NCI-H510A (cell line): ENCODE results near the gene KLHL3.

Source experiments
- DNase-seq: peaks from one replicate; lab custom pipeline; 2025; lab: John Stamatoyannopoulos, UW

Gene KLHL3

GRCh38 chr5:137611011-137611580, 124.8 kb downstream of the KLHL3 start:
- no peak for DNase-seq

GRCh38 chr5:137610598-137610997, 125.3 kb downstream of the KLHL3 start:
- DNase-seq: no peak

- no peak for DNase-seq
These were observed 126.8 kb downstream of the KLHL3 start for GRCh38 chr5:137609127-137609526.

DNA sequence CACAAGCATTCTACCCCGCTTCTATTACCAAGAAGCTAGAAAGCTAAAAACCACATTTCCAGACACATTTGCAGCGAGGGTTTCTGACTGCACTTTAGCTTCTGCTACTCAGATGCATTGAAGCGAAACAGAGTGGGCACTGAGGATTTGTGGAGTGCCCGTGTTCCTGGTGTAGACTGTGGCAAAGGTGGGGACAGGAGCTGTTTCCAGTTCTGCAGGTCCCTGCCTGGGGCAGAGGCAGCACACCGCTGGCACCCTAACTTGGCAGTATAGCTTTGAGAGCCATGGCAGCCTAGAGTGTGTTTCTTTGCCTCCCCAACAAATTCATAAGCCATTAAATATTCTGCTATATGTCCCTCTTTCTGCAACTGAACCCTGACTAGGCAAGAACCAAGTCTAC, 128.1 kb downstream of the KLHL3 start:
- DNase-seq: no peak

DNA sequence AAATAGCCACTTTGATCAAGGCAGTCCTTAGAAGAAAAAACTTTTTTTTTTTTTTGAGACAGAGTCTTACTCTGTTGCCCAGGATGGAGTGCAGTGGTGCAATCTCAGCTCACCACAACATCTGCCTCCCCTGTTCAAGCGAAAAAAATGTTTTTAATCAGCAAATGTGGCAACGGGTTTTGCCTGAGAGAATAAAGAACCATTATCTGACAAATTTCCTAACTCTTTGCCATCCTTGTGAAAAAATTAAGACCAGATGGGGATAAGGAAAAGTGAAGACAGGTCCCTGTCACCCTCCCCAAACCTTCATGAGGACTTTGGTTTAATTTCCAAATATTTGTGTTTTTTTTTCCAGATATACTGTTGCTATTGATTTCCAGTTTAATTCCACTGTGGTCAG, 129.5 kb downstream of the KLHL3 start:
- no peak for DNase-seq

DNA sequence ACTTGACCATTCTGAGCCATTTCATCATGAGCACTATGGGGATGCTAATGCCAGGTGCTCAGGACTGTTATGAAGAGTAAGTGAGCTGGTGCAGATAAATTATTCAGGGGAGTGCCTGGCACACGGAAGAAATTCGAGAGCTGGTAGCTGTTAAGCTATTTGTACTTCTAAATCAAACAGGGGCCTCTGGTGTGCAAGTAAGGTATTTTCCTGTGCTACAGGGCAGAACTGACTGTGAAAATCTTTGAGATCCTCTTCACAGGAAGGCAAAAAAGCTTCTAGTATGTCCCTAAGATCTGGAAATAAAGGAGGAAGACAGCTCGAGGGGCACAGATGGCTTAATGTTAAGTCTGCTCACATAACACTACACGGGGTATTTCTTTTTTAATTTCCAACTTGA, 130.5 kb downstream of the KLHL3 start:
- DNase-seq: no peak

GRCh38 chr5:137604348-137605095, 131.4 kb downstream of the KLHL3 start:
- no peak for DNase-seq

DNA sequence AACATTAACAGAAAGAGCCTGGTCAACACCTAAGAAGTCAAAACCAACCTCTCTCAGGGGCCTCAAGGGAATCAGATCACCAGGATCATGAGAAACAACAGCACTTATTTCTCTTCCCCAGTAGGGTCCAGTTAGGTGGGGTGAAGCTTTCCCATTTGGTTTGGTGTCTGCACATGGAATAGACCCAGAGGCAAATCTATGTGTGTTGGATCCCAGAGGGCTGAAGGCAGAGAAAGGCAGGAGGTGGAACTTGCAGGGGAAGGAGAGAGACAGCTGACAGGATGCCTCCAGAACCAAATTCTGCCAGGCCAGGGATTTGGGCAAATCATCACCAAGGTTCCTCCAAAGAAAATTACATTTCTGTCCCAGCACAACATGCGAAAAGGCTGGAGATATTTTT, 132.0 kb downstream of the KLHL3 start:
- DNase-seq: no peak

GRCh38 chr5:137603356-137603755, 132.5 kb downstream of the KLHL3 start:
- no peak for DNase-seq

GRCh38 chr5:137602721-137603273, 133.1 kb downstream of the KLHL3 start:
- DNase-seq: no peak

DNA sequence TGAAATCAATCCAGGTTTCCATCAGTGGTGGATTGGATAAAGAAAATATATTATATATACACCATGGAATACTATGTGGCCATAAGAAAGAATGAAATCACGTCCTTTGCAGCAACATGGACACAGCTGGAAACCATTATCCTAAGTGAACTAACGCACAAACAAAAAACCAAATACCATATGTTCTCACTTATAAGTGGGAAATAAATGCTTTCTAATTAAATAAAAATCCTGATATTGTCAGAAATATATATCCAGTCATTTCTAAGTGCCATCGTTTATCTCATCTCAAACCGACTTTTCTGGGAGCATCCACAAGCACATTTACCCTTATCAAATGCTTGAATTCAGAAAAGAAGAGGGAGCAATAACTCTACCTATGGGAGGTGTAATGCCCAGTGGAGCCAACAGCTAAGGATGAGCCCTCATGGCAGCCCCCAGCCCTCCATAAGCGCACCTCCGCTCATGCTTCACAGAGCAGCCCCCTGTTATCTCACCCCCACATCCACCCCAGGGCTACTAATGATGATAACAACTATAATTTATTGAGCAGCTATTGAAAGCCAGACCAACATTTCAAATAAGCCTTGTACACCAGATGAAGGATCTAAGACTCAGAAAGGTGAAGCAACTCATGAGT, 135.0 kb downstream of the KLHL3 start:
- DNase-seq: no peak

DNA sequence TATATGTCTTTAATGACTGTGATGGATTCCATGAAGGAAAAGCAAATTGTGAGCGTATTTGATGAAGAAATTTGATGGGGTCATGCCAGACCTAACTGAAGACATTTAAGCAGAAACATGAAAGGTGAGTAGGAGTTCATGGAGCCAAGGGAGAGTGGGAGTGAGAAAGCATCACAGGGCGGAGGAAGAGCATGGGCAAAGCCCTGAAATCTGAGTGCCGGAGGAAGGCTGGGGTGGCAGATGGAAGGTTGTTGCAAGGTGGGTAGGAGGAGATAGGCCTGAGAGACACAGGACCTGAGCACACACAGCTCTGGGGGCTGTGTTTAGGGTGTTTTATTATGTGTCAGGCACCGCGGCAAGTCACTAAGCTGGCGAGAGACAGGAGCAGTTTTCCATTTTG, 136.4 kb downstream of the KLHL3 start:
- no peak for DNase-seq

DNA sequence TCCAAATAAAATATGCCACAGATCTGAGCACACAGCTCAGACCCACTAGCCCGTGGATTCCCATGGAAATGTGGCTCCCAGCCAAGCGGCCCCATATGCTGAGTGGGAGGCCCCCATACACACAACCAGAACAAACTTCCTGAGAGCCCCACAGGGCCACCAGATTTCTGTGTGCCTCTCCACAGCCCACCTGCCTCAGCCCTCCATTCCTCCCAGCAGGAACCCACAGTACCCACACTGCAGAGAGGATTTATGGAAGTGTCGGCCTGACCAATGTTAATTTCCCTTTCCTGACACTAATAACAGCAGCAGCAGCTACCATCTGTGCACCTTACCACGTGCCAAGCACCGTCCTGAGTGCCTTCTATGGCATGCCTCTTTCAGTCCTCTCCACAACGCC, 137.5 kb downstream of the KLHL3 start:
- no peak for DNase-seq

DNA sequence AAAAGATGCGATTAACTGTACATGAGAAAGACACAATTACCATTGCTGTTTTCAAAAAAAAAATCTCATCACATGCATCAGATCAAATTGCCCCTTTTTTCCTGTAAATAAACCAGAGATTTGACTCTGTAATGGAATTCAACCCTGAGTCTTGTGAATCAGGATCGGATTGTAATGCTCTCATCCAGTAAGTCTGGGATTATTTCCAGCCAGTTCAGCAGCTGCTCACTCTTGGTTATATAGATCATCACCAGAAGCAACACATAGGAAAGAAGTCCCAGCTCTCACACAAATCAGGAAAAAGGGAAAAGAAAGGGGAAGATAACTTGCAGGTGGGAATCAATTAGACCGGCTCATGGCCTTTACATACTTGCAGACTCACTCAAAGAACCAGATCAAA, 138.9 kb downstream of the KLHL3 start:
- no peak for DNase-seq

DNA sequence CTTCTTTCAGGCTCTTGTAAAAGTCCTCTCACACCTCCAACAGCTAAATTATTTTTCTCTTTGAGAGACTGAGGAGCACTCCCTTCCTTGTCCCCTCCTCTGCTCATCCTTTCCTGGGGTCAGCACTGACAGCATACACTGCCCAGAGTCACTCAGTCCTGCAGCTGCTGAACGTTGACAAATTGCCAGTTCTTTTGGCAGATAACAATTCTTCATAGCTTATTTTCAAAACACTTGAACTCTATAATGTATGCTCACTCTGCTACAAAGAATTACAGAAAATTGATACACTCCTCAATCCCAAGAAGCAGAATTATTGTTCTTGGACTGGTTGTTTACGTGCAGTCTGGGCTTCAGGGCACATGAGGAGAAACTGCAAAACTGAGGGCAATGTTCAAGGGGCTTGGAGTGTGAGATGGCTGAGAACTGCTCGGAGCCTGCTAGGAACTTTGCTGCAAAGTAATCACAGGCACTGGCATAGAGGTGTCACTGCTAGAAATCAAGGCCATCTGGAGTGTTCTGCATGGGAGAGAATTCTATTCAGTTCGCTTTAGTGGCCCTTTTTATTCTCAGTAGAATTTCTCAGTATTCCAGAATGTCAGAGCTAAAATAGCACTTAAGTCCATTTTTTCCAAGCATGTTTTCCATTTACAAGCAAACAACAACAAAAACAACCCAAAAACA, 140.4 kb downstream of the KLHL3 start:
- no peak for DNase-seq

- no peak for DNase-seq
These were observed 141.2 kb downstream of the KLHL3 start for GRCh38 chr5:137594717-137595116.

DNA sequence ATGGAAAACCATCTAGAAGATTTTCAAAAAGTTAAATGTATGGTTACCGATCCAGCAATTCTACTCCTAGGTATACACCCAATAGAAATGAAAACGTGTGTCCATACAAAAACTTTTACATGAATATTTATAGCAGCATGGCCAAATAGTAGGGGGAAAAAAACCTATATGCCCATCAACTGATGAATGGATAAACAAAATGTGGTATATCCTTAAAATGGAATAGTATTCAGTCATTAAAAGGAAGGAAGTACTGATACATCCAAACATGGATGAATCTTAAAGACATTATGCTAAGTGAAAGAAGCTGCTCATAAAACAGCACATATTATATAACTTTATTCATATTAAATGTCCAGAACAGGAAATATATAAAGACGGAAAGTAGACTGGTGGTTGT, 143.6 kb downstream of the KLHL3 start:
- no peak for DNase-seq

DNA sequence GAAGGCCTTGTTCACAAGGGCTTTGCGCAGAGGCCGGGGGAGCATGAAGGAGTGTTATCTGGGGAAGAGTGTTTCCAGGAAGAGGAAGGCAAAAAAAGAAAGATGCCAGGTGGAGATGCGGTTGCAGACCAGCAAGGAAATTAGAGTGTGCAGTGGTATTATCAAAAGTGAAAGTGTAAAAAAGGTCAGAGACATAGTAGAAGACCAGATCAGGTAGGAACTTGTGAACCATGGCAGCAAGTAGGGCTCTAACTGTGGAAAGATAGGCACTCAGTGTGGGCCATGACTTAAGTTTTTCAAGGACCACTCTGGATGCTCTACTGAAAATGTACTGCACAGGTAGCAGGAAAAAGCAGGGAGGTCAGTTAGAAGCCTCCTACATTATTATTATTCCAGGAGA, 146.7 kb downstream of the KLHL3 start:
- DNase-seq: no peak

- DNase-seq: no peak
These were observed 148.0 kb downstream of the KLHL3 start for GRCh38 chr5:137587919-137588318.

DNA sequence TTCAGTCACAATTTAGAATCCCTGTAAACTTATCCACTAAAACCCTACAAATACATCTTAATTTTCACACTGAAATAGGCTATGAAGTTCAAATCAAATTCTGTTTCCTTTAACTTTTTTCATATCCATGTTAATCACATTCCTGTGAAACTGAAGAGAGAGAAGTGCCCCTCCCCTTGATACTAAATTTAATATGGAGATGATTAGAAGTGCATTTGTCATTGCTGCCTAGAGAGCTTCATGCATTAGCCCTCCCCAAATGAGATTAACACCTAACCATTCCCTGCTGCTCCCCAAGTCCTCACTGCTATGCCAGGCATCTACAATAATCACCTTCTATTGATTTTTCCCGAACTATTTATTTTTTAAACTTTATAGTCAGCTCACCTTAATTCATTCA, 151.6 kb downstream of the KLHL3 start:
- no peak for DNase-seq

DNA sequence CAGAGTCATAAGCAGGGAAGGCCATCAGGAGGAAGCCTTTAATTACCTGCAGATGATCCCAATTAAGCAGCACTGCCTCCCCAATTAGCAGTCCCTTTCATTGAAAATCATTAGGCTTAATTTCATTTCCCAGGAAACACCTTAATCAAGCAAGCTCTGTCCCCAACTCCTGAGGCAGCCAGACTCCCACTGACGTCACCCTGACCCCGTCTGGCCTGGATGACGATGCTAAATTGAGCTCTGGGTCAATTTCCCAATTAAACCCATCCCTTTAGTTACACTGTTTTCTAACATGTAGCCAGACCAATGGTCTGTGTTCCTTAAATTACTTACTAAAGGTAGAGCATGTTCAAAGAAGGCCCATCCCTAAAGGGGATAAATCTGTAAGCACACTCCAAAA, 152.8 kb downstream of the KLHL3 start:
- no peak for DNase-seq

DNA sequence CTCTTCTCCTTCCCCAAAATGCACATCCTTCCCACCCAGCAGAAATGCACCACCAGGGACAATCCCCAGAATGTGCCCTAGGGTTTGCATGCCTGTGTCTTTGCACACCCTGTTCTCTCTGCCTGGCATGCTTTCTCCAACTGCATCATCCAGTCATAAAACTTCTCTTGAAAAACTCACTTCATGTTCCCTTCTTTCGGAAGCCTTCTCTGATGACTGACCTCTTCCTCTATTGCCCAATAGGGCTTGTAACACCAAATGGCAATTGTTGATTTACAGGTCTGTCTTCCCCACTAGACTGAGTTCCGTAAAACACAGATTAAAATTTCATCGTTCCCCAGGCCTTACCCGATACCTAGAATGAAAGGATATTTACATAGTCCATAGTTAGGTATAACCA, 153.7 kb downstream of the KLHL3 start:
- DNase-seq: no peak

DNA sequence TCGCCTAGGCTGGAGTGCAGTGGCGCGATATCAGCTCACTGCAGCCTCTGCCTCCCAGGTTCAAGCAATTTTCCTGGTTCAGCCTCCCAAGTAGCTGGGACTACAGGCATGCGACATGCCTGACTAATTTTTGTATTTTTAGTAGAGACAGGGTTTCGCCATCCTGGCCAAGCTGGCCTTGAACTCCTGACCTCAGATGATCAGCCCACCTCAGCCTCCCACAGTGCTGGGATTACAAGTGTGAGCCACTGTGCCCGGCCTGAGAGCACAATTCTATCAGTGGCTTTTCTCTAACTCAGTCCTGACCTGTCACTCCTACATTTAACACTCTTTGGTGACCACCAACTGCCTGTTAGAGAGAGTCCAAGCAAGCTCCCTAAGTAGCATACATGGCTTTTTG, 154.1 kb downstream of the KLHL3 start:
- DNase-seq: no peak
